Upper lobe of right lung (tissue), 1 donor: ENCODE measurements around the gene SH3TC1. TPM values are rescaled to one million over a fixed set of nuclear protein-coding genes. Genes with fewer than 3 reads are reported as not detected.

Experiments used
- ATAC-seq: fragments of 200-7000 bp; cut with Tn5 transposase; one replicate; pipeline ENCODE4 v1.9.1; 2020; ENCODE audit warnings: mild to moderate bottlenecking, moderate library complexity
- DNase-seq: peaks from one replicate; pipeline ENCODE4 v3.0.0-alpha.2; 2020
- H3K27ac ChIP-seq: fragments of 200-600 bp; one replicate; pipeline ENCODE4 v1.8.0; 2022
- H3K27me3 ChIP-seq: fragments of 200-600 bp; one replicate; pipeline ENCODE4 v1.8.0; 2022; ENCODE audit warnings: mild to moderate bottlenecking
- H3K36me3 ChIP-seq: fragments of 200-600 bp; one replicate; pipeline ENCODE4 v1.8.0; 2022
- H3K4me1 ChIP-seq: fragments of 200-600 bp; one replicate; pipeline ENCODE4 v1.8.0; 2022
- H3K4me3 ChIP-seq: fragments of 200-600 bp; one replicate; pipeline ENCODE4 v1.8.0; 2022; ENCODE audit warnings: mild to moderate bottlenecking
- H3K9me3 ChIP-seq: fragments of 200-600 bp; one replicate; pipeline ENCODE4 v1.8.0; 2022
- CTCF ChIP-seq: fragments of 200-600 bp; IDR thresholded peaks from one replicate; pipeline ENCODE4 v1.8.0; 2022; ENCODE audit warnings: antibody characterized with exemption
- intact Hi-C: fragments of 100-400 bp; cut with DNase I; formaldehyde crosslinking; loops from one replicate; pipeline ENCODE4 v1.11.0; 2022
- total RNA-seq: library from RNA; stranded (reverse); fragmentation: NEBNext Ultra II Directional; extraction: Animal tissue kit (Norgen Biotek cat#: 25700); gene quantifications from one replicate; pipeline ENCODE4 v1.2.1, GENCODE V29; 2021
- donor health status: DM: no; HTN: yes; CAD: no; lungs with severe emphysema.

The SH3TC1 gene
- total RNA-seq, 1 donor from 2014 or later, result 71.7 TPM

DNA sequence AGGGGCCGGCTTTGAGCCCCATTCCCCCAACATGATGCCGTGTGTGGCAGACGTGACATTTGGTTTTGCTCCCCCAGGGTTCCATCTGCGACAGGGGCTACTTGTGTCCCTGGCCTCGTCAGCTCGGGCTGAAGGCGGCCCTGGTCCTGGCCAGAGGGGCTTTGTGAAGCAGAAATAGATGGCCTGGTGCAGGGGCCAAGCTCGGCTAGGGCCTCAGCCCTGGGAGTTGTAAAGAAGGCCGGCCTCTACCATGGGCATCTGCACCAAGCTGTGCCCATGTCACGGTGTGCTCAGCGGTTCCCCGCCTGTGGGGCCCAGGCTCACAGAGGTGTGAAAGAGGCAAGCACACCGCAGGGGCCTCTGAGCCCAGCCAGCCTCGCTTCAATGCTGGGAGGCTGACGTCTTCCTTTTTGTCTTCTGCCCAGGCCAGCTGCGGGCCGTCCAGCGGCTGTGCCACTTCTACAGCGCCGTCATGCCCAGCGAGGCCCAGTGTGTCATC, 32.5 kb downstream of the SH3TC1 start:
- ATAC-seq (no peak), DNase-seq (no peak)
- Histone ChIP-seq H3K36me3 (peaks cover 49% of the 10 kb centered on the region), H3K9me3 (no peaks in the 10 kb centered on the region), H3K27ac (no peak overlapping the region), H3K4me1 (peaks cover 17% of the 10 kb centered on the region), H3K4me3 (no peak overlapping the region), H3K27me3 (no peaks in the 10 kb centered on the region)
- no peak for TF ChIP-seq CTCF
- intact Hi-C loops, result no loop called here

GRCh38 chr4:8232748-8233147, 33.7 kb downstream of the SH3TC1 start:
- no peaks in the 10 kb centered on the region for H3K27me3 ChIP-seq
- no peak overlapping the region for H3K27ac ChIP-seq
- peaks cover 52% of the 10 kb centered on the region for H3K36me3 ChIP-seq
- no peak for DNase-seq
- ATAC-seq, result no peak
- peaks cover 14% of the 10 kb centered on the region for H3K4me1 ChIP-seq
- TF ChIP-seq CTCF, result no peak
- intact Hi-C loops, result no loop called here
- H3K9me3 ChIP-seq, result no peaks in the 10 kb centered on the region
- H3K4me3 ChIP-seq, result no peak overlapping the region

DNA sequence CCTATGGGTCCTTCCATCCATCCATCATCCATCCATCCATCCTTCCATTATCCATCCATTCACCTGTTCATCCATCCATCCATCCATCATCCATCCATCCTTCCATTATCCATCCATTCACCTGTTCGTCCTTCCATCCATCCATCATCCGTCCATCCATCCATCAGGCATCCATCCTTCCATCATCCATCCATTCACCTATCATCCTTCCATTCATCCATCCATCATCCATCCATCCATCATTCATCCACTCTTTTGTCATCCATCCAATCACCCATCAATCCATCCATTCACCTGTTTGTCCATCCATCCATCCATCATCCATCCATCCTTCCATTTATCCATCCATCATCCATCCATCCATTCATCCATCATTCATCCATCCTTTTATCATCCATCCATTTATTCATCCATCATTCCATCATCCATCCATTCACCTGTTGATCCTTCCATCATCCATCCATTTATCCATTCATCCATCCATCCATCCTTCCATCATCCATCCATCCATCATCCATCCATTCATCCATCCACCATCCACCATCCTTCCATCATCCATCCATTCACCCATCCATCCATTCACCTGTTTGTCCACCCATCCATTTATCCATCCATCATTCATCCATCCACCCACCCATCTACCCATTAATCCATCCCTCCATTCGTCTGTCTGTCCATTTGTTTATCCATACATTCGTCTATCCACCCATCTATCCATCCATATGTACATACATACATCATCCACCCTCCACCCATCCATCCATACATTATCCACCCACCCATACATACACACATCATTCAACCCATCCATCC, 34.8 kb downstream of the SH3TC1 start:
- intact Hi-C loops, result no loop called here
- no peak overlapping the region for H3K27ac ChIP-seq
- no peak for ATAC-seq
- peaks cover 63% of the 10 kb centered on the region for H3K36me3 ChIP-seq
- no peak for DNase-seq
- no peak overlapping the region for H3K4me3 ChIP-seq
- H3K27me3 ChIP-seq, result no peaks in the 10 kb centered on the region
- no peaks in the 10 kb centered on the region for H3K9me3 ChIP-seq
- no peak for TF ChIP-seq CTCF
- H3K4me1 ChIP-seq, result peaks cover 2% of the 10 kb centered on the region

DNA sequence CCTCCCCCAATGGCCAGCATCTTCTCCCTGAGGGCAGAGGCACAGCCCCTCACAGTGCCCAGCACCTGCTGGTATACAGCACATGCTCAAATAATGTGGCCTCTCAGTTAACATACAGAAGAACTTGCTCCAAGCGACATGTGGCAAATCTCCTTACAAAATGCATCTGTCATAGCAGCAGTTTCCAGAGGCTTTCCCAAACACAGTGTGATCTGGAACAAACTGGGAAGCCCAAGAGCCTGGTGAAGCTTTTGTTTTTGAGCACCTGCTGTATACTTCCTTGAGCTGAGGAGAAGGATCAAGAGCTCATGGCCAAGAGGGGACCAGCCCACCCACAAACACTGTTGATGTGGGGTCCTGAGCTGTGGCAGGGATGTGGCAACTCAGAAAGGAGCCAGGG, 35.6 kb downstream of the SH3TC1 start:
- Histone ChIP-seq H3K27me3 (no peaks in the 10 kb centered on the region), H3K27ac (no peak overlapping the region), H3K4me3 (no peak overlapping the region), H3K9me3 (no peaks in the 10 kb centered on the region), H3K36me3 (peaks cover 63% of the 10 kb centered on the region), H3K4me1 (no peaks in the 10 kb centered on the region)
- ATAC-seq (no peak), DNase-seq (no peak)
- intact Hi-C loops, result no loop called here
- no peak for TF ChIP-seq CTCF

DNA sequence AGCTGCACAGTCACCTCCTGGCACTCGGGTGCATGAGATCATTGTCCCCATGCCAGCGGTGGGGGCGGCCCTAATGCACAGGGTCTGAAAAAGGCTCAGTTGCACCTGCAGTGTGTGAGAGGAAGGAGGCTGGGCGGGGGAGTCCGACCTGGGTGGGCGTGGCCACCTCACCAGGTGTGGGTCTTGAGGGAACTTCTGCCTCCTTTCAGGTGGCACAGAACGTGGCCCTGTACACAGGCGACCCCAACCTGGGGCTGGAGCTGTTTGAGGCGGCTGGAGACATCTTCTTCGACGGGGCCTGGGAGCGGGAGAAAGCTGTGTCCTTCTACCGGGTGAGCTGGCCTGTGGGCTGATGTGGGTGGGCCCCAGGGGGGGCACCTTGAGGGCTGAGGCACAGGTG, 36.1 kb downstream of the SH3TC1 start:
- no peak for ATAC-seq
- Histone ChIP-seq H3K27ac (no peak overlapping the region), H3K27me3 (no peaks in the 10 kb centered on the region), H3K4me3 (no peak overlapping the region), H3K36me3 (peaks cover 63% of the 10 kb centered on the region), H3K4me1 (no peaks in the 10 kb centered on the region), H3K9me3 (no peaks in the 10 kb centered on the region)
- intact Hi-C loops, result no loop called here
- no peak for DNase-seq
- TF ChIP-seq CTCF, result no peak
